WTC11 (cell line): ENCODE data around the gene MAOA. TPM values are rescaled to one million over a fixed set of nuclear protein-coding genes. Genes with fewer than 3 reads are reported as not detected.

Experiments
- ELF4 ChIP-seq: sonication (generic); formaldehyde crosslinking; IDR thresholded peaks from 2 replicates; pipeline ENCODE4 v1.8.1; 2022; ENCODE audit warnings: low read depth, mild to moderate bottlenecking, moderate library complexity, missing genetic modification reagents
- GABPB1 ChIP-seq: sonication (generic); formaldehyde crosslinking; IDR thresholded peaks from 2 replicates; pipeline ENCODE4 v1.8.1; 2023; ENCODE audit warnings: mild to moderate bottlenecking, missing genetic modification reagents
- GTF2I ChIP-seq: fragments of 250-450 bp; sonication (Bioruptor Pico); conservative IDR thresholded peaks from 2 replicates; pipeline ENCODE4 v1.4.0; 2021; ENCODE audit warnings: mild to moderate bottlenecking
- MYBL2 ChIP-seq: sonication (generic); formaldehyde crosslinking; IDR thresholded peaks from 2 replicates; pipeline ENCODE4 v1.8.1; 2023; ENCODE audit warnings: mild to moderate bottlenecking, moderate library complexity, missing genetic modification reagents
- NFE2L1 ChIP-seq: sonication (generic); formaldehyde crosslinking; IDR thresholded peaks from 2 replicates; pipeline ENCODE4 v1.8.1; 2023; ENCODE audit warnings: missing genetic modification reagents
- ZNF263 ChIP-seq: sonication (generic); formaldehyde crosslinking; IDR thresholded peaks from 2 replicates; pipeline ENCODE4 v1.8.1; 2022; ENCODE audit warnings: low read depth, mild to moderate bottlenecking, moderate library complexity, missing genetic modification reagents
- total RNA-seq: library from RNA; stranded (reverse); gene quantifications from 3 replicates; pipeline ENCODE4 v1.2.3, GENCODE V29; 2021
- TF ChIP-seq, protein P1 (sequence below): sonication (generic); formaldehyde crosslinking; IDR thresholded peaks from 2 replicates; pipeline ENCODE4 v1.8.1; 2022; ENCODE audit warnings: missing genetic modification reagents, borderline replicate concordance

Gene MAOA
- total RNA-seq, 1 experiment from 2014 or later = 6.0 TPM

DNA sequence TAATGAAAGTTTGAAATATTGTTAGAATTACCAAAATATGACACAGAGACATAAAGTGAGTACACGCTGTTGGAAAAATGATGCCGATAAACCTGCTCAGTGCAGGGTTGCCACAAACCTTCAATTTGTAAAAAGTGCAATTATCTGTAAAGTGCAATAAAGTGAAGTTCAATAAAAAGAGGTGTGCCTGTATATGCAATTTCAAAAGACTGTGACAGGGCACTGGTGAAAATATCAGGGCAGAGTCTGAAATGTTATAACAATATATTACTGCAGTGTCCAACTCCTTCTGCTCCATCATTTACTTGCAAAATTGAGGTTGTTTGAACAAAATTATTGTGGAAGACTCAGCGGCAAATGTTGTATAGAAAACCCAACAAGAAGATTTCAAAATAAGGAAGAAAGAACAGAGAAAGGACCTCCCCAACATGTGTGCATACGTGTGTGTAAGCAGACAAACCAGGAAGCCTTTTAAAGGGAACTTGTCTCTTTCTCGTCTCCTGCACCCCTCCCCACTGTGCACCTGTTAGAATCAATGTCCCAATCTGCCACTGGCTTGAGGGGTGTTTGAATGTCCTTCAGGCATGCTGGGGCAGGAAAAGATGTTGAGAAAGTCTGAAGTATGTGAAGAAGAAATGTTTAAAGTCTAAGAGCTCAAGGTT is 130.0 kb downstream of the MAOA start (continued):
- TF ChIP-seq, protein P1, sequence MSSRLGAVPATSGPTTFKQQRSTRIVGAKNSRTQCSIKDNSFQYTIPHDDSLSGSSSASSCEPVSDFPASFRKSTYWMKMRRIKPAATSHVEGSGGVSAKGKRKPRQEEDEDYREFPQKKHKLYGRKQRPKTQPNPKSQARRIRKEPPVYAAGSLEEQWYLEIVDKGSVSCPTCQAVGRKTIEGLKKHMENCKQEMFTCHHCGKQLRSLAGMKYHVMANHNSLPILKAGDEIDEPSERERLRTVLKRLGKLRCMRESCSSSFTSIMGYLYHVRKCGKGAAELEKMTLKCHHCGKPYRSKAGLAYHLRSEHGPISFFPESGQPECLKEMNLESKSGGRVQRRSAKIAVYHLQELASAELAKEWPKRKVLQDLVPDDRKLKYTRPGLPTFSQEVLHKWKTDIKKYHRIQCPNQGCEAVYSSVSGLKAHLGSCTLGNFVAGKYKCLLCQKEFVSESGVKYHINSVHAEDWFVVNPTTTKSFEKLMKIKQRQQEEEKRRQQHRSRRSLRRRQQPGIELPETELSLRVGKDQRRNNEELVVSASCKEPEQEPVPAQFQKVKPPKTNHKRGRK (CRISPR knock-in tag) = no peak
- TF ChIP-seq ELF4 (CRISPR knock-in tag) = no peak
- no peak for TF ChIP-seq ZNF263 (CRISPR knock-in tag)
- TF ChIP-seq MYBL2 (CRISPR knock-in tag) = no peak
- no peak for TF ChIP-seq NFE2L1 (CRISPR knock-in tag)
- TF ChIP-seq GABPB1 (CRISPR knock-in tag) = no peak
- no peak for TF ChIP-seq GTF2I (CRISPR knock-in tag)

Other genes with a start within 250 kb of the MAOA start
- gene MAOB, start 226.2 kb downstream of the MAOA start, total RNA-seq = 0.74 to 1.5 TPM (median 1.3 TPM) in 3 replicates